SK-N-MC (cell line): ENCODE results near the gene CSF1R.

Experiments used
- DNase-seq: peaks from one replicate; pipeline ENCODE4 v3.0.0-alpha.2; 2011; ENCODE audit warnings: low read depth, low spot score
- H3K27ac ChIP-seq: fragments of 200-600 bp; sonication (generic); 2 replicates; pipeline ENCODE4 v1.5.1; 2016; ENCODE audit warnings: mixed run types
- H3K36me3 ChIP-seq: fragments of 200-600 bp; sonication (generic); 2 replicates; pipeline ENCODE4 v1.6.1; 2017; ENCODE audit warnings: antibody characterized with exemption, low read length, mixed read lengths; ENCODE audit not compliant: insufficient read depth
- H3K4me3 ChIP-seq: fragments of 200-600 bp; sonication (generic); 2 replicates; pipeline ENCODE4 v1.5.1; 2016
- H3K9ac ChIP-seq: fragments of 200-600 bp; sonication (generic); 2 replicates; pipeline ENCODE4 v1.8.0; 2017; ENCODE audit warnings: mixed run types, mixed read lengths; ENCODE audit not compliant: insufficient read length
- H3K9me3 ChIP-seq: fragments of 200-600 bp; sonication (generic); 2 replicates; pipeline ENCODE4 v1.6.1; 2017; ENCODE audit warnings: low read depth, mild to moderate bottlenecking, antibody characterized with exemption, low read length, moderate library complexity, mixed read lengths
- EZH2 ChIP-seq: fragments of 200-600 bp; sonication (generic); IDR thresholded peaks from one replicate; pipeline ENCODE4 v1.6.1; 2017; ENCODE audit warnings: antibody characterized with exemption
- FOXP2 ChIP-seq: optimal IDR thresholded peaks from 2 replicates; pipeline ENCODE3; 2011; ENCODE audit warnings: mild to moderate bottlenecking, moderate library complexity; ENCODE audit not compliant: insufficient read depth; ENCODE audit errors: extremely low read length, control extremely low read depth
- POLR2AphosphoS5 ChIP-seq: IDR thresholded peaks from 2 replicates; pipeline ENCODE4 v1.6.1; 2012; ENCODE audit warnings: mild to moderate bottlenecking, low read depth, low read length, borderline replicate concordance

CSF1R gene

DNA sequence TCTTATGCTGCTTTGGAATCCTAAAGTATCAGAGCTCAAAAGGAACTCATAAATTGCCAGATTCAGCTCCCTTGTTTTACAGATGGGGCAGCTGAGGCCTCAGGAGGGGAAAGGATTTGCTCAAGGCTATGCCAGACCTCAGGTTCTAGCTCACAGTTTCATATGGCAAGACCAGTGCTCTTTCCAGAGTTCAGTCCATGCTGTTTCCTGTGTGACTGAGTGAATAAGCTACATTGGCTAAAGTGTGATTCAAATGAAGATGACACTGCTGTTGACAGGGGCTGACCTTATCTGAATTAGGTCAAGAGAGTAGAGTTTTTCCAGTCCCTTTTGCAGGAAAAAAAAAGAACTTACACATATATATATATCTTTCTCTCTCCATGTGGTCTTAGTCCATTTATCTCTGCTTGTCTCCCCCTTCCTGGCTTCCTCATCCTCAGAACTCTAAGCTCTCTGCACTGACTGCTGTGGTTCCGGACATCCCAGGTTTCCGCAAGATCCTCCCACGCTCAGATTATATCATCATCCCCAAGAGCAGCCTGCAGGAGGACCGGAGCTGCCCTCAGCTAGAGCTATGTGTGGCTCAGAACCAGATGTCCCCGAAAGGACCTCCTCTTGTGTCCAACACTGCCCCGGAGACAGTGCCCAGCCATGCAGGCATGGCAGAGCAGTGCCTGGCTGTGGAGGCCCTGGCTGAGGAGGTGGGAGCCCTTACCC is 76.5 kb downstream of the CSF1R start:
- H3K9ac ChIP-seq = no peak overlapping the region
- H3K27ac ChIP-seq = no peak overlapping the region
- no peak overlapping the region for H3K4me3 ChIP-seq
- no peaks in the 10 kb centered on the region for H3K9me3 ChIP-seq
- TF ChIP-seq EZH2 (no peak), POLR2AphosphoS5 (no peak), FOXP2 (no peak)
- H3K36me3 ChIP-seq = peaks cover 80% of the 10 kb centered on the region
- no peak for DNase-seq

DNA sequence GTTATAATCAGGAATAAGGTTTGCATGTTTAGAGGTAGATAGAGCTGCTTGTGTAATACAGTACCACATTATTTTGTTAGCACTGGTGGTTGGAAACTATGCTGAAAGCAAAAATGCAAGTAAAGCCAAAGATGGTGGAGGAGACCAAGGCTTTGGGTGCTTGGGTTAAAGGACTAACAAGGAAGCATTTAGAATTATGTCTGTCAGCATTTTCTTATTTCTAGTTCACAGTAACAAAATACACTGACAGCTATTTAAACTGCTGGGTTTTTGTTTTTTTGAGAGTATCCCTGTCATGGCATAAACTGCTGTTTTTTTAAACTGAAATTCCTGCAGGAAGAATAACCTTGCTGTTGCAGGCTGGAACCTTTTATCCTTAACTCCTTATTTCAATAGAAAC is 79.3 kb downstream of the CSF1R start:
- Histone ChIP-seq H3K27ac (no peak overlapping the region), H3K9me3 (no peaks in the 10 kb centered on the region), H3K36me3 (peaks cover 57% of the 10 kb centered on the region)

DNA sequence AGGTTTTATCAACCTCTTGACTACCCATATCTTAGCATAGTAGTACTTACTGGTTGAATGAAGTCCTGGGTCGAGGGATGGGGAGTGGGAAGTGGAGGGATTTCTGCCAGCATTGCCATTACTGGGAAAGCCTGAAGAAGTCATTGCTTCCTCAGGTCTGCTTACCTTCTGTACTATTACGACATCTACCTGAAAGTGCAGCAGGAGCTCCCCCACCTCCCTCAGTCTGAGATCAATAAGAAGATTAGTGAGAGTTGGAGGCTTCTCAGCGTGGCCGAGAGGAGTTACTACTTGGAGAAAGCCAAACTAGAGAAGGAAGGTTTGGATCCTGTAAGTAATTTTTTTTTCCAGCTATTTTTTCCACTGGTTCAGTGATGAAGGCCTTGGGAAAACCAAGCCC is 80.0 kb downstream of the CSF1R start:
- TF ChIP-seq FOXP2 (no peak), POLR2AphosphoS5 (no peak), EZH2 (no peak)
- Histone ChIP-seq H3K9ac (no peak overlapping the region), H3K36me3 (peaks cover 52% of the 10 kb centered on the region), H3K4me3 (no peak overlapping the region), H3K9me3 (no peaks in the 10 kb centered on the region), H3K27ac (no peak overlapping the region)
- no peak for DNase-seq

More for the DNA sequence above, 79.3 kb downstream of the CSF1R start:
- H3K9ac ChIP-seq = no peak overlapping the region
- DNase-seq = no peak
- H3K4me3 ChIP-seq = no peak overlapping the region
- TF ChIP-seq EZH2 (no peak), FOXP2 (no peak), POLR2AphosphoS5 (no peak)
